Measurements from ENCODE around the gene IL22RA1.

DNA sequence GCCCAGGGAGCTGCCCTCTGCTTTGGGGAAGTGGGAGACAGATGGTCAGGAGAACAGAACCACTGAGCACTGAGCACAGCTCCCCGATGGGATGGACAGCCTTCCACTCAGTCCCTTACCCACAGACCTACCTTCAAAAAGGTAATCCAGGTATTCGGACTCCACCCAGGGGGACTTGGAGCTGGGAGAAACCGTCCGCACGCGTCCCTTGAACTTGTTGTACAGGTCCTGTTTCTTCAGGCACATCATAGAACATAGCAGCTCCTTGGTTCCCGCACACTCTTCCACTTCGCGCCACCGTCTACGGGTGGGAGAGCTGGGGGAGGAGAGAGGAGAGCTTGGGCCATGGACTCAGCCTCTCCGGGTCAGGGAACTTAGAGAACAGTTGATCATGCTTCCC is 26.3 kb upstream of the IL22RA1 start:
- TF ChIP-seq, protein P1, sequence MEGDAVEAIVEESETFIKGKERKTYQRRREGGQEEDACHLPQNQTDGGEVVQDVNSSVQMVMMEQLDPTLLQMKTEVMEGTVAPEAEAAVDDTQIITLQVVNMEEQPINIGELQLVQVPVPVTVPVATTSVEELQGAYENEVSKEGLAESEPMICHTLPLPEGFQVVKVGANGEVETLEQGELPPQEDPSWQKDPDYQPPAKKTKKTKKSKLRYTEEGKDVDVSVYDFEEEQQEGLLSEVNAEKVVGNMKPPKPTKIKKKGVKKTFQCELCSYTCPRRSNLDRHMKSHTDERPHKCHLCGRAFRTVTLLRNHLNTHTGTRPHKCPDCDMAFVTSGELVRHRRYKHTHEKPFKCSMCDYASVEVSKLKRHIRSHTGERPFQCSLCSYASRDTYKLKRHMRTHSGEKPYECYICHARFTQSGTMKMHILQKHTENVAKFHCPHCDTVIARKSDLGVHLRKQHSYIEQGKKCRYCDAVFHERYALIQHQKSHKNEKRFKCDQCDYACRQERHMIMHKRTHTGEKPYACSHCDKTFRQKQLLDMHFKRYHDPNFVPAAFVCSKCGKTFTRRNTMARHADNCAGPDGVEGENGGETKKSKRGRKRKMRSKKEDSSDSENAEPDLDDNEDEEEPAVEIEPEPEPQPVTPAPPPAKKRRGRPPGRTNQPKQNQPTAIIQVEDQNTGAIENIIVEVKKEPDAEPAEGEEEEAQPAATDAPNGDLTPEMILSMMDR (conservative IDR thresholded peaks at IDR 0.05 in 1 of 2, IDR thresholded peaks at IDR 0.05 in 1 of 2; ENCODE audit: extremely low read depth in 1 of 2, insufficient read depth in 1 of 2, low read depth in 1 of 2, low read length in 2 of 2): no peak
- TF ChIP-seq EZH2 (IDR thresholded peaks at IDR 0.05; ENCODE audit: borderline replicate concordance, low read length): no peak

Measured in mammary epithelial cell (primary cell).